Measurements from ENCODE around the gene PLS3. TPM values are rescaled to one million over a fixed set of nuclear protein-coding genes. Genes with fewer than 3 reads are reported as not detected.

PLS3 gene
- total and polyA plus RNA-seq, 4 donors, result 30.9 to 90.4 (median 58.4) TPM

DNA sequence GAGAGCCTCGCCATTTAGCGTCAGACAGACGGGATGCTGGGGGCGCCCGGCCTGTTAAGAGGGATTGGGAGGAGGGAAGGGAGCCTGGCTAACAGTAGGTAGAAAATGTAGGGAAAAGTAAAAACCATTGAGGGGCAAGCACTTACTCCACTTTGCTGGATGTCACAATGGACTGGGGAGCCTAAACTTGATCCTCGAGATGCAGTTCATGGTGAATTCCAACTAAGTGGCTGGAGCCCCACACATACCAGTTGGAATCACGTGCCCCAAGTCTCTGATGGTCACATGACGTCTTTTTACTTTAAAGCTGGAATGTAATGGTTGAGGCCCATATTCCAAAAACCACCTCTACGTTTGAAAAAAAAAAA lies 1.5 kb downstream of the PLS3 start:
- DNase-seq (ENCODE audit: low read depth in 4 of 6, low spot score in 6 of 6), result no peak
- WGBS (ENCODE audit: insufficient coverage), result 2% methylated on average over 5 of the region's 9 CpGs

DNA sequence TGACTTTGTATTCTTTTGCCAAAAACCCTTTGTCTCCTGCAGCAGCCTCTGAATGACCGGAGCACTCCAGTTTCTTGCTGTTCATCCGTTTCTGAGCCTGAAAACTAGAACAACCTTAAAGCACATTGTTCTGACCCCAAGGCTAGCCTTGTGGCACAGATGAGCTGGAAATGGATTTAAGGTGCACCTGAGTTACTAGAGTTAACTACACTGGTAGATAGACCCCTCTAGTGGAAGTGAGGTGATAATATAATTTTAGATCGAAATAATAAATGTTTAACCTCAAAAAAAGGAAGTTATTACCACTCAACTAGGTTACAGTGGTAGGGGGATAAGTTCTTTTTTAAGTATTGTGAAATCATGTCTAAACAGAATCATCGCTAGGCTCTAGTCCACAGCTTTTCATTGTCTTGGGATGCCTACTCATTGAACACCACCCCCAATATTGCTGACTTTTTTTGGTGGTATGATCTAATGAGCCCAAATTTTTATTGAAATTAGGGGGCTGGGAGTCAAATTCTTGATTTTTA lies 2.7 kb downstream of the PLS3 start:
- Histone ChIP-seq H3K4me3 (ENCODE audit: low read depth, low read length) (no peak overlapping the region), H3K36me3 (ENCODE audit: control insufficient read depth, insufficient read depth, low read length) (no peaks in the 10 kb centered on the region), H3K4me1 (ENCODE audit: control insufficient read depth, insufficient read depth, low read length) (peaks cover 16% of the 10 kb centered on the region), H3K27me3 (ENCODE audit: control insufficient read depth, insufficient read depth, low read length) (peaks cover 58% of the 10 kb centered on the region), H3K9me3 (ENCODE audit: control insufficient read depth, insufficient read depth, low read length) (no peaks in the 10 kb centered on the region), H3K27ac (ENCODE audit: low read depth, low read length) (no peak overlapping the region)
- DNase-seq (ENCODE audit: low read depth in 4 of 6, low spot score in 6 of 6), result no peak
- WGBS (ENCODE audit: insufficient coverage), result 80% methylated on average over 1 of the region's 4 CpGs

More for the DNA sequence above, 1.5 kb downstream of the PLS3 start:
- Histone ChIP-seq H3K4me1 (ENCODE audit: control insufficient read depth, insufficient read depth, low read length) (peaks cover 16% of the 10 kb centered on the region), H3K36me3 (ENCODE audit: control insufficient read depth, insufficient read depth, low read length) (no peaks in the 10 kb centered on the region), H3K9me3 (ENCODE audit: control insufficient read depth, insufficient read depth, low read length) (no peaks in the 10 kb centered on the region), H3K27me3 (ENCODE audit: control insufficient read depth, insufficient read depth, low read length) (peaks cover 64% of the 10 kb centered on the region), H3K27ac (ENCODE audit: low read depth, low read length) (peak overlapping the region; percentile 83), H3K4me3 (ENCODE audit: low read depth, low read length) (peak overlapping the region; percentile 71)

DNA sequence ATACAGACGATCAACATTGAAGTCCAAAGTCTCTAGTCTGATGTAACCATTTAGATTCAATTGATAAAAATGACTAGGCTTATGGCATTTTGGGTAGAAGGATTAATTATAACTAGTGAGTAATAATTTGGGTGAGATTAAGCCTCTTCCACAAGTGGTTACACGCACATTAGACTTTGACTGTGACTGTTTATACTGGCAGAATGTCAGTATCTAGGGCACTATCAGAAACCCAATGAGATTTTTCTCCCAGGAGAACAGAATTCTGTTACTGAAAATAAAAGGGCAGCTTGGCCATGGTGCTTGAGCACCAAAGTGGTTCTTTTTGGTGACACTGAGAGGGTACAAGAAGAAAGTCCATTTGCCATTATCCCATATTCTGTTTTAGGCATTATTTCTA lies 3.3 kb downstream of the PLS3 start:
- Histone ChIP-seq H3K9me3 (ENCODE audit: control insufficient read depth, insufficient read depth, low read length) (no peaks in the 10 kb centered on the region), H3K27ac (ENCODE audit: low read depth, low read length) (no peak overlapping the region), H3K4me3 (ENCODE audit: low read depth, low read length) (no peak overlapping the region), H3K36me3 (ENCODE audit: control insufficient read depth, insufficient read depth, low read length) (no peaks in the 10 kb centered on the region), H3K4me1 (ENCODE audit: control insufficient read depth, insufficient read depth, low read length) (peaks cover 16% of the 10 kb centered on the region), H3K27me3 (ENCODE audit: control insufficient read depth, insufficient read depth, low read length) (peaks cover 52% of the 10 kb centered on the region)
- WGBS (ENCODE audit: insufficient coverage), result no CpG with 5 or more reads among the region's 2 CpGs
- DNase-seq (ENCODE audit: low read depth in 4 of 6, low spot score in 6 of 6), result no peak

DNA sequence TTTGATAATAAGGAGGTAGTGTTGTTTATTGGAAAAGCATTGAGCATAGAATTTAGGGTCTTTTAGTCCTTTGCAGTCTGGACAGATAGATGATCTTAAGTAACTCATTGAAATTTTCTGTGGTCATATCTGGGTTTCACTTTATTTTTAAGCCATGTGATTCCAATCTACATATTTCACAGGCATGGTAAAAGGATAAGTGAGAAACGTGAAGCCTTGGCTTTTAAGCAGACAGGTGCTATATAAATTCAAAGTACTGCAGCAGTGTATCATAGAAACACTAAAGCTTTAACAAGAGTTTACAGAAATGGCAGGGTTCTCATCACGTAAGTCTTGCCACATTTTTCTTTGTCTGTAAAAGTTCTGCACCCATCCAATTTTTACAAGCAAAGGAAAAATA lies 4.9 kb downstream of the PLS3 start:
- Histone ChIP-seq H3K9me3 (ENCODE audit: control insufficient read depth, insufficient read depth, low read length) (no peaks in the 10 kb centered on the region), H3K4me1 (ENCODE audit: control insufficient read depth, insufficient read depth, low read length) (peaks cover 14% of the 10 kb centered on the region), H3K27ac (ENCODE audit: low read depth, low read length) (no peak overlapping the region), H3K27me3 (ENCODE audit: control insufficient read depth, insufficient read depth, low read length) (peaks cover 40% of the 10 kb centered on the region), H3K36me3 (ENCODE audit: control insufficient read depth, insufficient read depth, low read length) (no peaks in the 10 kb centered on the region), H3K4me3 (ENCODE audit: low read depth, low read length) (no peak overlapping the region)
- no CpG with 5 or more reads among the region's 2 CpGs for WGBS (ENCODE audit: insufficient coverage)
- DNase-seq (ENCODE audit: low read depth in 4 of 6, low spot score in 6 of 6), result no peak

DNA sequence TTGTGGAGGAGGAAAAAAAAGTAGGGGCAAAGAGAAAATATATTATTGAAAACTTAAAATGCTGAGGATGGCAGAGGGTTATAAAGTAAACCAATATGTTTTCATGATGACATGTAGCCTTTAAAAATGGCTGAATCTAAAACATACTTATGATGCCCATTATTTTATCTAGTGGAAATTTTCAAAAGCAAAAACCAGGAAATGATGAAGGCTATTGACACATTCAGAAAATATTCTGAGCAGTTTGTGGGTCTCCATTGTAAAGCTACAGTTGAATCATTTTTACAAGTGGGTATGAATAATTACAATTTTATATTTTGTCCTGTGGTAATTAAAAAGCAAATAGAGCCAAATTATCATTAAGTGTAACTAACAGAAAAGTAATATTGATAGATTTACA lies 10.7 kb downstream of the PLS3 start:
- H3K9me3 ChIP-seq (ENCODE audit: control insufficient read depth, insufficient read depth, low read length), result no peaks in the 10 kb centered on the region
- H3K4me3 ChIP-seq (ENCODE audit: low read depth, low read length), result no peak overlapping the region
- H3K36me3 ChIP-seq (ENCODE audit: control insufficient read depth, insufficient read depth, low read length), result no peaks in the 10 kb centered on the region
- no peak overlapping the region for H3K27ac ChIP-seq (ENCODE audit: low read depth, low read length)
- peaks cover 13% of the 10 kb centered on the region for H3K27me3 ChIP-seq (ENCODE audit: control insufficient read depth, insufficient read depth, low read length)
- DNase-seq (ENCODE audit: low read depth in 4 of 6, low spot score in 6 of 6), result no peak
- no peaks in the 10 kb centered on the region for H3K4me1 ChIP-seq (ENCODE audit: control insufficient read depth, insufficient read depth, low read length)

DNA sequence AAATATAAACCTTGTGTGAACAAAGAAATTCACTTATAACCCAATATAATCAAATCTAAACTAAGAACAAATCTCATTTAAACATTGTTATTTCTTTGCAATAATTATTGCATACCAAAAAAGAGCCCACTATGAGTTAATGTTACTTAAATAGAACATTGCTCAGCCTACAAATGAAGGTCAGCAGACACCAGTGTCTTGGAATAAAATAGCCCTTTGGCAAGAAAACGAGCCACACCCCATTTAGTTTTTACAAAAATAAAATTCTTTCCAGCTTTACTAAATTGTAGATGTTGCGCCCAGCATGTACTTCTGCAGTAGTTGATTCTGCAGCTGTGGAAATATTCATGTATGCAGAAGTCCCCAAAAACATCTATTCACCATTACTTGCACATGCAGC lies 12.2 kb downstream of the PLS3 start:
- DNase-seq (ENCODE audit: low read depth in 4 of 6, low spot score in 6 of 6), result peak in 1 of 6 donors; percentile 12
- Histone ChIP-seq H3K36me3 (ENCODE audit: control insufficient read depth, insufficient read depth, low read length) (no peaks in the 10 kb centered on the region), H3K9me3 (ENCODE audit: control insufficient read depth, insufficient read depth, low read length) (no peaks in the 10 kb centered on the region), H3K27me3 (ENCODE audit: control insufficient read depth, insufficient read depth, low read length) (peaks cover 13% of the 10 kb centered on the region), H3K27ac (ENCODE audit: low read depth, low read length) (no peak overlapping the region), H3K4me1 (ENCODE audit: control insufficient read depth, insufficient read depth, low read length) (no peaks in the 10 kb centered on the region), H3K4me3 (ENCODE audit: low read depth, low read length) (no peak overlapping the region)
- WGBS (ENCODE audit: insufficient coverage), result no CpG with 5 or more reads among the region's 2 CpGs

DNA sequence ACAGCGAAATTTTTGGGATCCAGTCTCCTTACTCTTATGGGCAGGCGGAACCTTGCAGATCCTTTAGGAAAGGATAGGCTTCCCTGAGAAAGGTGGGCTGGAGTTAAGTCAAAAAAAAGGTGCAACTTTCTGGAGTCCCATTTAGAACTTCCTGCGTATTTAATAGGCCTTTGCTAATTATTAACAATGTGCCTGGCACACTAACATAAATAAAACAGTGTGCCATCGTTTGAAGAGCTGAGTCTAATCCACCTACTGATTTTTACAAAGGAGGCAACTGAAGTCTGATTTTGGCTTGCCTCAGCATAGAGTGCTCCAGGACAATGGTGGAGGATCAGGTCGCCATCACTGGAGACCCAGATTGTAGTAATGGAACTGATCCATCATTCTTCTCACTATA lies 15.7 kb downstream of the PLS3 start:
- H3K27ac ChIP-seq (ENCODE audit: low read depth, low read length), result no peak overlapping the region
- no peaks in the 10 kb centered on the region for H3K36me3 ChIP-seq (ENCODE audit: control insufficient read depth, insufficient read depth, low read length)
- WGBS (ENCODE audit: insufficient coverage), result 61% methylated on average over 2 of the region's 5 CpGs
- no peak for DNase-seq (ENCODE audit: low read depth in 4 of 6, low spot score in 6 of 6)
- peaks cover 14% of the 10 kb centered on the region for H3K27me3 ChIP-seq (ENCODE audit: control insufficient read depth, insufficient read depth, low read length)
- no peaks in the 10 kb centered on the region for H3K4me1 ChIP-seq (ENCODE audit: control insufficient read depth, insufficient read depth, low read length)
- no peak overlapping the region for H3K4me3 ChIP-seq (ENCODE audit: low read depth, low read length)
- no peaks in the 10 kb centered on the region for H3K9me3 ChIP-seq (ENCODE audit: control insufficient read depth, insufficient read depth, low read length)

DNA sequence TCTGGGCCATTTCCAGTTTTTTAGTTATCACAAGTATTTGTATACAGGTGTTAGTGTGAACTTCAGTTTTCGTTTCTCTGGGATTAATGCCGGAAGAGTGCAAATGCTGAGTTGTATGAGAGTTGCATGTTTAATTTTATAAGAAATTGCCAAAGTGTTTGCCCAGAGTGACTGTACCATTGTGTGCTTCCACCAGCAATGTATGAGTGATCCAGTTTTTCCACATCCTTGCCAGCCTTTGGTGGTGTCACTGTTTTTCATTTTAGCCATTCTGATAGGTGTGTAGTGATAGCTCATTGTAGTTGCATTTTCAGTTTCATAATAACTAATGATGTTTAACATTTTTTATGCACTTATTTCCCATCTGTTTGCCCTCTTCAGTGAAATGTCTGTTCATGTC lies 18.4 kb downstream of the PLS3 start:
- Histone ChIP-seq H3K9me3 (ENCODE audit: control insufficient read depth, insufficient read depth, low read length) (no peaks in the 10 kb centered on the region), H3K4me3 (ENCODE audit: low read depth, low read length) (no peak overlapping the region), H3K27me3 (ENCODE audit: control insufficient read depth, insufficient read depth, low read length) (peaks cover 21% of the 10 kb centered on the region), H3K4me1 (ENCODE audit: control insufficient read depth, insufficient read depth, low read length) (no peaks in the 10 kb centered on the region), H3K36me3 (ENCODE audit: control insufficient read depth, insufficient read depth, low read length) (no peaks in the 10 kb centered on the region), H3K27ac (ENCODE audit: low read depth, low read length) (no peak overlapping the region)
- DNase-seq (ENCODE audit: low read depth in 4 of 6, low spot score in 6 of 6), result no peak
- 95% methylated on average over 2 of the region's 2 CpGs for WGBS (ENCODE audit: insufficient coverage)

DNA sequence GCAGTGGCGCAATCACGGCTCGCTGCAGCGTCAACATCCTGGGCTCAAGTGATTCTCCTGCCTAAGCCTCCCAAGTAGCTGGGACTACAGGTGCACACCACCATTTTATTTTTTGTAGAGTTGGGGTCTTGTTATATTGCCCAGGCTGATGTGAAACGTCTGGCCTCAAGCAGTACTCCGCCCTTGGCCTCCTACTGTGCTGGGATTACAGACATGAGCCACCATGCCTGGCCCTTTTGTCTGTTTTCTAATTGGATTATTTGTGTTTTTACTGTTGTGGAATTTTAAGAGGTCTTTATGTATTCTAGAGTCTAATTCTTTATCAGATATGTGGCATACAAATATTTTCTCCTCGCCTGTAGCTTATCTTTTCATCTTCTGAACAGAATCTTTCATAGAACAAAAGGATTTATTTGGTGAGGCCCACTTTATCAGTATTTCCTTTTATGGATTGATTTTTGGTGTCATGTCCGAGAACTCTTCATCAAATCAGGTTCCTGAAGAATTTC lies 18.9 kb downstream of the PLS3 start:
- Histone ChIP-seq H3K36me3 (ENCODE audit: control insufficient read depth, insufficient read depth, low read length) (no peaks in the 10 kb centered on the region), H3K9me3 (ENCODE audit: control insufficient read depth, insufficient read depth, low read length) (no peaks in the 10 kb centered on the region), H3K4me1 (ENCODE audit: control insufficient read depth, insufficient read depth, low read length) (no peaks in the 10 kb centered on the region), H3K27ac (ENCODE audit: low read depth, low read length) (no peak overlapping the region), H3K27me3 (ENCODE audit: control insufficient read depth, insufficient read depth, low read length) (peaks cover 23% of the 10 kb centered on the region), H3K4me3 (ENCODE audit: low read depth, low read length) (no peak overlapping the region)
- WGBS (ENCODE audit: insufficient coverage), result 80% methylated on average over 2 of the region's 8 CpGs
- no peak for DNase-seq (ENCODE audit: low read depth in 4 of 6, low spot score in 6 of 6)

DNA sequence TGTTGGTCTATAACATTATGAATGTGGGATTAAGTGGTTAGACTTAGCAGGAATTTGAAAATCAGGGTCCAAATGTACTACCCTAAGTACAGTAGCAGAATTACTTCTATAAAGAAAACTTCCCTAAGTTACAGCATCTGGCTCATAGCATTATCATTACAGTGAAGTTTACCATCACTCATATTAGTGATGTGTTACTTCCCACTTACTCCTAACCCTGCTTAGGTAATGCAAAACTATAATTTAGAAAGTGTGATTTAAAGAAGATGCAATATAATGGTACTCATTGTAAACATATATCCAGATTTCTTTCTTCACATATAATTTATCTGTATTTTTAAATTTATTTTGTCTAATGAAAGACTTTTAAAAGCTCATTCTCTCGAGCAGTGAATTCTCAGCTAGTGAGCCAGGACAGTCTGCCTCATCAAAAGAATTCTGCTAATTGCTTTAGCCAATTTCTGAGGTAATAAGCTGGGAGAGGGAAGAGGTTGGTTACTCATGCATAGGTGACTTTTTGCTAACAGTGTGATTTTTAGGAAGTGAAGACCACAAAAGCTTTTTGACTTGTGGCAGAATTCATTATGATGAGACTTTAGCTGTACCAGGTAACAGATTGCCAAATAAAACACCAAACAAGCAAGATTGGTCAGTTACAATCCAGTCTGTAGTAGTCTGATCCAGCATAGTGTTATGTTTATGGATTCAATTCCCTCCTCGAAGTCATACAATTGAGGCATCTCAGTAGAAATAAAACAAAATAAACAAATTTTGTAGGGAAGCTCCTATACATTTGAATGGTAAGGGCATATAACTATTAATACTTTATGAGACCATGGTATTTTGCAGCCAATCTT lies 21.0 kb downstream of the PLS3 start:
- Histone ChIP-seq H3K4me1 (ENCODE audit: control insufficient read depth, insufficient read depth, low read length) (no peaks in the 10 kb centered on the region), H3K27ac (ENCODE audit: low read depth, low read length) (no peak overlapping the region), H3K9me3 (ENCODE audit: control insufficient read depth, insufficient read depth, low read length) (no peaks in the 10 kb centered on the region), H3K36me3 (ENCODE audit: control insufficient read depth, insufficient read depth, low read length) (no peaks in the 10 kb centered on the region), H3K4me3 (ENCODE audit: low read depth, low read length) (no peak overlapping the region), H3K27me3 (ENCODE audit: control insufficient read depth, insufficient read depth, low read length) (peaks cover 22% of the 10 kb centered on the region)
- no peak for DNase-seq (ENCODE audit: low read depth in 4 of 6, low spot score in 6 of 6)
- WGBS (ENCODE audit: insufficient coverage), result no CpG with 5 or more reads among the region's 2 CpGs
